ENCODE measurements around the gene MAEL.
"Not testable (repeated sequence)": the region's sequence is repeated elsewhere in the genome, so short reads cannot be mapped to it uniquely, and the experiment has no call there.

MAEL gene

DNA sequence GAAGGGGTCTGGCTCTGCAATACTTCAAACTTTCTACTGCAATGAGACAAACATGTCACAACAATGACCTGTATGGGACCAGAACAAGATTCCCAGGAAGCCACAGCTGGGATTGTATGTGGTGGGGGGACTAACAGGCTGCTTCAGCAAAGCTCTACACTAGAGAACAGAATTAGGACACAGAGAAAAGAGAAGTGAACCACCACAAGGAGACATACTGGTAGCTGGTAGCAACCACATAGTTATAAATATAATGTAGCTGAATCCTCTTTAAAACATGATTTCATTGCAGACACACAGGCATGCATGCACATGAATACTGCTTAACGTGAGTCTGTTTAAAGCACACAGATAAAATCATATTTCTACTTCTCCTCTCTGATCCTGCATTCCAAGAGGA is 10.3 kb upstream of the MAEL start:
- DNase-seq (ENCODE audit: low read depth) = no peak

DNA sequence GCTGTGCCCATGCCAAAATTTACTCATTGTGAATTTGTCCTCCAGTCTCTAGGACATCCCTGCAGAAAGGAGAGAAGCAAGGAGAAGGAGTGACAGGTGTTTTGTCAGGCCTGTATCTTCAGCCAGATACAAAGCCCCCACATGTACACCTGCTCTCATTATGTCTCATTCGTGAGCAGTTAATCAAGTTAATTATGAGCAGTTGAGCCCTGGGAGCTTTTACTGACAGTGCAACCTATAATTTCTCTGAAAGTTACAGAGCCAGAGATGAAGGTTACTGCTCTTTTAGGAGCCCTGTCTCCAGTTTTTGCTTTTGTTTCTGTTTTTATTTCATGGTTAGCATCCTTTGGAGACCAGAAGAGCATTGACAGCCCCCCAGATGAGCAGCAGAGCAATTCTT is 8.7 kb upstream of the MAEL start:
- DNase-seq (ENCODE audit: low read depth) = no peak

DNA sequence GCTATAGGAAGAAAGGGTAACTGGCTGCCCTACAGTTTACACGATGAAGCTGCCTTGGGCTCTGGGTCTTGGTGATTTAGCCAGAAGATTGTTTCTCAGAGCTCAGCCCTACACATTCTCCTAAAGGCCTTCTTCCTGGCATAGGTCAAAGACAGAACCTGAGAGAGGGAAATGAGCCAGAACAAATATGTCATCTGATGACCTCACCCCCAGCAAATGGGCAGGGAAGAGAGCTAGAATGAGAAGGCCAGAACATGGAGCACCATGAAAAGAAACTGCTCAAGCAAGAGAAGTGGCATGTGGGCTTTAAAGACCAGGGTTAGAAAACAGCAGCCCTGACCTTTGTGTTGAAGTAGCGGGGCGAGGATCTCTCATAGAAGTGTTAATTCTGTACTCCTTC is 8.3 kb upstream of the MAEL start:
- no peak for DNase-seq (ENCODE audit: low read depth)

DNA sequence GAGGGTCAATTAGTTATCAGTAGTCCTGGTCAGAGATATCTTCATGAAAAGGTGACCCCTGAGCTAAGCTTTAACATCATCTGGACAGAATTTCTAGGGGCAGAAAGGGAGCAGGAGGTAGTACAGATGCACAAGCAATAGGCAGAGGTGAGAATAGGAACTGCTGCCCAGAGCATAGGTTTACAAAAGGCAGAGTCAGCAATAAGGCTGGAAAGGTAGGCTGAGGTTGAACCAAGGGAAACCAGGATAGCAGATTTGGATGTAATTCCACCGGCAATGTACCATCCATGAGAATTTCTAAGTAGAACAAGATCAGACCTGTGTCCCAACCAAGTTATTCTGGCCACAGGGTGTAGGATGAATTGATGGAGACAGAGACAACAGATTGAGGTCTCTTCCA is 7.5 kb upstream of the MAEL start:
- DNase-seq (ENCODE audit: low read depth) = no peak

DNA sequence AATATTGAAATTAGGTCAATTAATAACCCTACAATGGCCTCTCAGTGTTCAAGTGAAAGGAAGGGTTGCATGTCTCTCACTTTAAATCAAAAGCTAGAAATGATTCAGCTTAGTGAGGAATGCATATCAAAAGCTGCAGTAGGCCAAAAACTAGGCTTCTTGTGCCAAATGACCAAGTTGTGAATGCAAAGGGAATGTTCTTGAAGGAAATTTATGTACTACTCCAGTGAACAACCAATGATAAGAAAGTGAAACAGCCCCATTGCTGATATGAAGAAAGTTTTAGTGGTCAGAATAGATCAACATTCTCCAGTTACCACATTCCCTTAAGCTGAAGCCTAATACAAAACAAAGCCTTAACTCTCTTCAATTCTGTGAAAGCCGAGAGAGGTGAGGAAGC is 10.0 kb downstream of the MAEL start:
- no peak for DNase-seq (ENCODE audit: low read depth)

GRCh38 chr1:166999500-167000055 is 10.5 kb downstream of the MAEL start:
- DNase-seq (ENCODE audit: low read depth) = no peak

DNA sequence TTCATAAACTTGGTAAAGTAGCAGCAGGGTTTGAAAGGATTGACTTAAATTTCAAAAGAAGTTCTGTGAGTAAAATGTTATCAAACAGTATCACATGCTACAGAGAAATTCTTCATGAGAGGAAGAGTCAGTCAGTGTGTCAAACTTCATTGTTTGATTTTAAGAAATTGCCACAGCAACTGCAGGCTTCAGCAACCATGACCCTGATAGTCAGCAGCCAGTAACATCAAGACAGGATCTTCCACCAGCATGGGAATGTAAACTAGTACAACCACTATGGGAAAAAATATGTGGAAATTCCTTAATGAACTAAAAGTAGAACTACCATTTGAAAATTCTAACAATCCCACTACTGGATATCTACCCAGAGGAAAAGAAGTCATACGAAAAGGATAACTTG is 11.5 kb downstream of the MAEL start:
- DNase-seq (ENCODE audit: low read depth) = no peak

GRCh38 chr1:167002354-167002753 is 13.3 kb downstream of the MAEL start:
- DNase-seq (ENCODE audit: low read depth) = no peak

DNA sequence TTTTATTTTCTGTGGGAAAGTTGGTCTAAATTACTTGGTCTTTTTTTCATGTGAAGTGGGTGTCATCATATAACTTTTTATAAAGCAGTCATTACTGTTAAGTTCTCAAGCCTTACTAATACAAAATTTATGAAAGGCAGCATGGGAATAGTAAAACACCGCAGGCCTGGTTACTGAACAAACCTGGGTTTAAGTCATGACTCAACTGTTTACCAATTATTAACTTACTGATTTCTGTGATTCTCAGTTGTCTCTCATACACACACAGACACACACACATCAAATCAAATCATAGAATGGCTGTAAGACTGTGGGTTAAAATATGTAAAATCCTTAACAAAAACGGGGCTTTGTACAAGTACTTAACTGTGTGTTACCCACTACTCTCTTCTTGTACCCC is 14.6 kb downstream of the MAEL start:
- DNase-seq (ENCODE audit: low read depth) = no peak

- no peak for DNase-seq (ENCODE audit: low read depth)
Measured at GRCh38 chr1:167011560-167012191, 22.6 kb downstream of the MAEL start.

DNA sequence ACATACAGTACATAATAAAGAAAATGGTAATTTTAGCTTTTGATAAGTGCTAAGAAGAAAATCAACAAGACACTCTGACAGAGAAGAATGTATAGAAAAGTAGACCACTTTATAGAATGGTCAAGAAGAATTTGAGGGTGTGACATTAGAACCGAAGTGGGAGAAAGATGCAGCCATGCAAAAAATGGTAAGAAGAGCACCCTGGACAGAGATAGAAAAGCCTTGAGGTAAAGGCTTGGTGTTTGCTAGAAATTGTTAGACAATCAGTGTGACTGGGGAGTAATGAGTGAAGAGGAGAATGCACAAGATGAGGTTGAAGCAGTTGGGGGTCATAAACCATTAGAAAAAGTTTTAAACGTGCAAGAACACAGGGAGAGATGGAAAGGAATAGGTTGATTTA is 23.5 kb downstream of the MAEL start:
- no peak for DNase-seq (ENCODE audit: low read depth)

GRCh38 chr1:167013108-167013929 is 24.2 kb downstream of the MAEL start:
- DNase-seq (ENCODE audit: low read depth) = no peak

GRCh38 chr1:167016100-167016750 is 27.1 kb downstream of the MAEL start:
- no peak for DNase-seq (ENCODE audit: low read depth)

DNA sequence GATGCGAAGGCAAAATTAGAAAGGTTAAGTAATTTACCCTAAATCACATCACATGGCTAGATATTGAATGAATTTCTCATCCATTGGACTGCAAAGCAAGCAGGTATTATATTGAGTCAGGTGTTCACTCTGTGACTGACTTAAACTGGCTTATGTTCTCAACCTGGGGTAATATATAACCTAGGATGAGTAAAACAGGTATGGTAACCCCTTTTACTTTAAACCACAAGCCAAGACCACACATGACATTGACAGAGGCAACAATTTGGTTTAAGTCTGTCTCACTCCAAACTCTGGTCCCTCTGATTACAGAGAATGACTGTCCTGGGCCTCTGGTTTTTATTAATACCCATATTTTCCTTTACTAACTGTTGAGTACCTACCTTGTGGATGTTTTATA is 33.3 kb downstream of the MAEL start:
- no peak for DNase-seq (ENCODE audit: low read depth)

DNA sequence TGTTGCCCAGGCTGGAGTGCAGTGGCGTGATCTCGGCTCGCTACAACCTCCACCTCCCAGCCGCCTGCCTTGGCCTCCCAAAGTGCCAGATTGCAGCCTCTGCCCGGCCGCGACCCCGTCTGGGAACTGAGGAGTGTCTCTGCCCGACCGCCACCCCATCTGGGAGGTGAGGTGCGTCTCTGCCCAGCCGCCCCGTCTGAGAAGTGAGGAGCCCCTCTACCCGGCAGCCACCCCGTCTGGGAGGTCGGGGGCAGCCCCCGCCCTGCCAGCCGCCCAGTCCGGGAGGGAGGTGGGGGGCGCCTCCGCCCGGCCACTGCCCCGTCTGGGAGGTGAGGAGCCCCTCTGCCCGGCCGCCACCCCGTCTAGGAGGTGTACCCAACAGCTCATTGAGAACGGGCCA is 40.5 kb downstream of the MAEL start:
- DNase-seq (ENCODE audit: low read depth) = not testable (repeated sequence)

GRCh38 chr1:167033646-167034045 is 44.6 kb downstream of the MAEL start:
- no peak for DNase-seq (ENCODE audit: low read depth)

- DNase-seq (ENCODE audit: low read depth) = no peak
Measured at GRCh38 chr1:167043752-167044488, 54.8 kb downstream of the MAEL start.

DNA sequence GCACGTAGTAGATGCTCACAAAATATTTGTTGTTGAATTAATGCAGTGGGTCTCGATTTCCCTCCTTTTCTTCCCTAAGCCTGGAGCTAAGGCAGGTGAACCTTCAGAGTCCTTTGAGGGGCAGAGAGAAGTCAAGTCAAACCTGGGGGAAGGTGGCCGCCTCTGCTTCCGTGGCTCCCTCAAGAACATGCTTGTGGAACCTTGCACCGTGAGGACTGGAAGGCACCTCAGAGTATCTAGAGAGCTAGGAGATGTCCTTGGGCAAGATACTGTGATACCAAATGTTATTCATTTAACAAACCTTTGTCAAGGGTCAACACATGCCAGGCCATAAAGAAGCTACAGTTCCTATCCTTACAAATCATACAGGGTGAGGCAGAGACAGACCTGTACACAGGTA is 62.8 kb downstream of the MAEL start:
- no peak for DNase-seq (ENCODE audit: low read depth)

GRCh38 chr1:167052389-167052788 is 63.3 kb downstream of the MAEL start:
- no peak for DNase-seq (ENCODE audit: low read depth)

- no peak for DNase-seq (ENCODE audit: low read depth)
Measured at GRCh38 chr1:167054531-167054930, 65.5 kb downstream of the MAEL start.

GRCh38 chr1:167054946-167055630 is 66.0 kb downstream of the MAEL start:
- no peak for DNase-seq (ENCODE audit: low read depth)

Data from HS-27A (cell line).